Stimulated activated CD4-positive, alpha-beta T cell treated with anti-CD3 and anti-CD28 coated beads, Interleukin-15, amount 100 ng/mL, for 24 hours (primary cell): ENCODE results near the gene ROBO3.

ENCODE experiments used
- DNase-seq: peaks from one replicate; pipeline ENCODE4 v3.0.0-alpha.2; 2020

The ROBO3 gene

GRCh38 chr11:124865181-124865901 lies at the start of gene ROBO3:
TSS of gene ROBO3 (plus strand) at chr11:124865432. CDS start at chr11:124865578, 146 bp downstream.
- DNase-seq = no peak

- DNase-seq = no peak
Observed at GRCh38 chr11:124817036-124817435, 48.2 kb upstream of the ROBO3 start.

GRCh38 chr11:124821995-124822730 lies 43.1 kb upstream of the ROBO3 start:
- DNase-seq = no peak

- no peak for DNase-seq
Observed at GRCh38 chr11:124823512-124824376, 41.5 kb upstream of the ROBO3 start.

- no peak for DNase-seq
Observed at GRCh38 chr11:124825876-124826275, 39.4 kb upstream of the ROBO3 start.

GRCh38 chr11:124829986-124830385 lies 35.2 kb upstream of the ROBO3 start:
- no peak for DNase-seq

GRCh38 chr11:124830749-124831148 lies 34.5 kb upstream of the ROBO3 start:
- no peak for DNase-seq

- no peak for DNase-seq
Observed at GRCh38 chr11:124831897-124832296, 33.3 kb upstream of the ROBO3 start.

- no peak for DNase-seq
Observed at GRCh38 chr11:124832571-124832970, 32.7 kb upstream of the ROBO3 start.

GRCh38 chr11:124834526-124835180 lies 30.6 kb upstream of the ROBO3 start:
- DNase-seq = no peak

- DNase-seq = no peak
Observed at GRCh38 chr11:124835918-124836317, 29.3 kb upstream of the ROBO3 start.

- DNase-seq = peak; percentile 15
Observed at GRCh38 chr11:124837491-124837856, 27.8 kb upstream of the ROBO3 start.

GRCh38 chr11:124838805-124839127 lies 26.5 kb upstream of the ROBO3 start:
- no peak for DNase-seq

GRCh38 chr11:124839128-124839971 lies 25.9 kb upstream of the ROBO3 start:
- peak; percentile 23 for DNase-seq

GRCh38 chr11:124839972-124840621 lies 25.1 kb upstream of the ROBO3 start:
- DNase-seq = no peak

- DNase-seq = no peak
Observed at GRCh38 chr11:124840666-124841065, 24.6 kb upstream of the ROBO3 start.

- DNase-seq = no peak
Observed at GRCh38 chr11:124841201-124841600, 24.0 kb upstream of the ROBO3 start.

GRCh38 chr11:124841840-124842239 lies 23.4 kb upstream of the ROBO3 start:
- no peak for DNase-seq

GRCh38 chr11:124842305-124842704 lies 22.9 kb upstream of the ROBO3 start:
- DNase-seq = no peak

- no peak for DNase-seq
Observed at GRCh38 chr11:124843616-124843910, 21.7 kb upstream of the ROBO3 start.

GRCh38 chr11:124844664-124845079 lies 20.6 kb upstream of the ROBO3 start:
- DNase-seq = no peak
